GM19328 (cell line): ENCODE results near the gene OAT.

Experiments used
- ATAC-seq: cut with Tn5 transposase; IDR thresholded peaks from one replicate; pipeline ENCODE4 v1.9.1; 2021; ENCODE audit warnings: mild to moderate bottlenecking, moderate library complexity; ENCODE audit not compliant: unreplicated experiment

OAT gene

DNA sequence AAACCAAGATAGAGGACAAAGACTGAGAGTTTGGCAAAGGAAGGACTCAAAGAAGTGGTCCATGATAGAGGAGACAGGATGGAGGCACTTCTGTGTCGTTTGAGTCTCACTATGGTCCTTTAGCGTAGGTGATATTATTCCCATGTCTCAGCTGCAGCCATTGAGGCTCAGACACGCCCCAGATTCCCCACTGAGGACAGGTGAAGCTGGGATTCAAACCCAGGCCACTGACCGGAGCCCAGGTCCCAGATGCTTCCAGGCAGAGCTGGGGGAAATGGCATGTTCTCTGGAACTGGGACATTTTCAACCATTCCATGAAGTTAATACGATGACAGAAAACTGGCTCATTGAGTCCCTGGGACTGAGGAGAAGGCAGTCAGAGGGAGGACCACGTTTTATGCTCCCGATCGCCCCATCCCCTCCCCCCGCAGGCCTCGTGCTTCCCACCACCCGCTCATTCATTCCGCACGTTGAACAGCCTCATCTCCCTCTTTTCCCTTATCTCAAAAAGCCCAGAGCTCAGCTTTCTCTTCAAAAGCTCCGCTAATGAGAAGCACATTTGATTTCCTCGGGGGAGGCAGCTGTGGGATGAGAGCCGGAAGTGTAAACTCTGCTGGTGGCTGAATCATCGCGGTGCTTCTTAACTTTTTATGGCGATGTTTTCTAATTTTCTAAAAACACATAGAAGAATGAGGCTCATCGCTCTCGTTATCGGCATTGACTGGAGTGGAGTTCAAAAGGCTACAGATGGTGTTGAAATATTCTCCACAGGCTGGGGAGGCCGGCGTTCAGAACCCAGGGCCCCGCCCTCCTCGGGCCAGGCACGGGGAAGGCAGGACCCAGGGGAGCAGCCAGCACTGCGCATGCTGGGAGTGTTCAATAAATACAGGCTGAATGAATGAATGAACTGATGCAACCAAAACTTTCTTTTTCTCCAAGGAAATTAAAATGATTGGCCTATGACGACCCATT, 64.0 kb downstream of the OAT start:
- ATAC-seq = no peak

DNA sequence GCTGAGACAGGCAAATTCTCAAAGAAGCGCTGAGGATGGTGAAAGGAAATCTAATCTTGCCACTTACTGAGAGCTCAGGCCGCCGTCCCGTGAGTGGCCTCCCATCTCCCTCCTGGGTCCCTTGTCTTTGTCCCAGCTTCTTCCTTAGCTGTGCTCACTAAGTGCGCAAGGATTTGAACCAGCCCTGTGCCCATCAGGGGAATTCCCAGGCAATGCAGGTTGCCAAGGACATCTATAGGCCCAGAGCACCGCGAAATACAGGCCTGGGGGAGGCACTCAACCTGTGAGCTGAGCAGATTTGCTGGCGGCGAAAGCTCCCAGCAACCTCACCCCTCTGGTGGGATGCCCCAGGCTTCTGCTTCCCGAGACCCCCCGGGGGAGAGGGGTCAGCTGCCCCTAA, 64.8 kb downstream of the OAT start:
- ATAC-seq = no peak

DNA sequence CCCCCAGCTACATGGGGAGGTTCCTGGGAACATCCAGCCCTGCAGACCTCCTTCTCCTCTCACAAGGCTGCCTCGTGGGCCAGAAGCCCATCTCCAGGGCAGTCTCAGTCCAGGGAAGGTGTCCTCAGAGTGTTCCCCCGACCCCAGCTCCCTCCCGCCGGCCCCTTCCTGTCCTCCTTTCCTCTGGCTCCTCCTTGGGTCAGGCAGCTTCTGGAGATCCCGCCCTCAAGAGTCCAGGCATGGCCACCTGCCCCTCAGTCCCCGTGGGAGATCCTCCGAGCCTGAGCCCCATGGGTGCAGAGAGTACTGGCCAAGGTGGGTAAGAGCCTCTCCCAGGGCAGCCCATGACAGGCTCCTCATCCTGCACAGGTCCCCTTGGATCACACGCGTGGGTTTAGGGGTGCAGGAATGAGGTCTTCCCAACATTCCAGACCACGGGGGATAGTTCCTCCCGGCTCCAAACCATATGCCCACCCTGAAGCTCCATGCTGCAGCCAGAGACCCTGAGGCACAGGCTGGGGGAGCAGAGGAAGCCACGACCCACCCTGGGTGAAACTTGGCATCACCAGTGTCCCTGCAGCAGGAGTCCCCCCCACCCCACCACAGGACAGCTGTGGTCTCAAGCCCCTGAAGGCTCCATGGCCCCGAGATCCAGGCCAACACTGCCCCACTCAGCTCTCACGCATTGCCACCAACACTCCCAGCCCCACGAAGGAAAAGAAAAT, 65.5 kb downstream of the OAT start:
- no peak for ATAC-seq

GRCh38 chr10:124351481-124352220, 67.1 kb downstream of the OAT start:
- ATAC-seq = no peak

DNA sequence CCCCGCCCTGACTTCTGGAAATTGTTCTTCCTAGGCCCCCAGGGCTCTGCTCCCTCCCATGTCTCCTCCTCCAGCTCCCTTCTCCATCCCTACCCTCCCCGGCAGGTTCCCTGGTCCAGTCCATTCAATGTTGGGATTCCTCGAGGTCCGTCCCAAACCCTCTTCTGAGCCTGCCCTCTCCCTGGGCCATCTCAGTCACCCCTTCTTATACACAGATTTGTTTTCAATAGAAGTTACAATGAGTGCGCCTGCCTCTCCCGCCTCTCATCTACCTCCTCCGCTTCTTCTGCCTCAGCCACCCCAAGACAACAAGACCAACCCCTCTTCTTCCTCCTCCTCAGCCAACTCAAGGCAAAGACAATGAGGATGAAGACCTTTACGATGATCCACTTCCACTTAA, 67.9 kb downstream of the OAT start:
- ATAC-seq = no peak

DNA sequence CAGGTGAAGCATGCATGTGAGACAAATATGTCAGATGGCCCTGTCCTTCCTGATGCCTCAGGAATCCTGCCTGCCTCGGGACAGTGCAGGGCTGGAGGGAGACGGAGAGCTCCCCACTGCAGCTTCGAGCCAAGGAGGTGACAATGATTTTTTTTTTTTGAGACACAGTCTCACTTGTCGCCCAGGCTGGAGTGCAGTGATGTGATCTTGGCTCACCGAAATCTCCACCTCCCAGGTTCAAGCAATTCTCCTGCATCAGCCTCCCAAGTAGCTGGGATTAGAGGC, 68.8 kb downstream of the OAT start:
- no peak for ATAC-seq

DNA sequence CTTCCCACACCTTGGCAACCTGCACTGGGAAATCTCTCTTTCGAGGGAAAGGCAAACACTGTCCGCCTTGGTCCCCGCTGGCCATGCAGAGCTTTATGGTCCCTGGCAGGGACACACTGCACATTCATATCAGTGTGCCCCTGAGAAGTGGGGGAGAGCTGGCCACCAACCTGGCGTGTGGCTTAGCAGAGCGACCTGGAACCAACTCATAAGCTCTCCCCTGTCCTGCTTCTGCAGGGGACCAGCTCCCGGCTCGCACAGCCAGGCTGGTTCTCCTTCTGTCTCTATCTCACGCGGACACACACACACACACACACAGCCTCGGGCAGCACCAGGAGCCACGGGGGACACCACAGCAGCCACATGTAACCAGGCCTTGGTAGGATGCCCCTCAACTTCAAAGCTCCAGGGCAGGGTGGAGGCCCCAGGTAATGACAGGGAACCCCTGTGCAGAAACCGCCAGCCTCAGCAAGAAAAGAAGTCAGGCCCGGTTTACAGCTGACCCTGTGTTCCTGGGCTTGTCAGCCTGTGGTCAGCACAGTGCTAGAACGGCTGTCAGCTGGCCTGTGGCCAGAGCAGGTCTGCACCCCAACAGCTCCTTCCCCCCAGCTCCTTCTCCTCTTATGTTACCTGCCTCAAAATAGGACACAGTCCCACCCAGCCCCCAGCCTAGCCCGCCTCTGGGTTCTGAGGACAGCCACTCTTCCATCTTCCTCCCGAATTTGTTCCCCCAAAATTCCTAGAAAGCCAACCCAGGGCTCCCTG, 69.3 kb downstream of the OAT start:
- no peak for ATAC-seq

GRCh38 chr10:124348801-124349200, 69.9 kb downstream of the OAT start:
- ATAC-seq = no peak

DNA sequence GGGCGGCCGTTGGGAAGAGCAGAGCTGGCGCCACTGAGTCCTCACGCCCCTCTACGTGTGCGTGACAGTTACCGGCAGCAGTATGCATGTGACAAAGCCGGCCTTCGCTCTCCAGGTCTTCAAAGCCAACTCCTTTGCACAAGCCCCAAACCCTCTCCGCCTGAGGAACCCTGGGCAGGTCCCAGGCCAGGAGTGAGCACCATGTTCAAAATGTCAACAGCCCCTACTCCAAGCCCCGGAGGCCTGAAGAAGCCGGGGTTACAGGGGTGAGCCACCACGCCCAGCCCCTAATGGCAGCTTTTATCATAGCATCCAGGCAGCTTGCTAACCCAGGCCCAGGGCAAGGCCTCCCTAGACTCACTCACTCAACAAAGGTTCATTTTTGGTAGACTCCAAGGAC, 70.8 kb downstream of the OAT start:
- no peak for ATAC-seq
